ENCODE results near the gene MAMLD1.

Gene MAMLD1

GRCh38 chrX:150370589-150371312, 7.6 kb downstream of the MAMLD1 start:
- TF ChIP-seq TOX (CRISPR knock-in tag; IDR thresholded peaks at IDR 0.05; ENCODE audit: borderline replicate concordance) (no peak), ZFP3 (CRISPR knock-in tag; IDR thresholded peaks at IDR 0.05) (no peak), PPARA (CRISPR knock-in tag; IDR thresholded peaks at IDR 0.05; ENCODE audit: borderline replicate concordance) (no peak), ZNF8 (CRISPR knock-in tag; IDR thresholded peaks at IDR 0.05) (no peak), ISL1 (CRISPR knock-in tag; IDR thresholded peaks at IDR 0.05) (no peak), OSR1 (CRISPR knock-in tag; IDR thresholded peaks at IDR 0.05) (no peak), ZNF70 (CRISPR knock-in tag; IDR thresholded peaks at IDR 0.05) (no peak), BACH2 (CRISPR knock-in tag; IDR thresholded peaks at IDR 0.05; ENCODE audit: borderline replicate concordance) (no peak), ARNTL (CRISPR knock-in tag; IDR thresholded peaks at IDR 0.05; ENCODE audit: borderline replicate concordance, low read depth) (no peak), POU6F1 (CRISPR knock-in tag; IDR thresholded peaks at IDR 0.05; ENCODE audit: borderline replicate concordance, low read depth) (no peak), GLIS3 (CRISPR knock-in tag; IDR thresholded peaks at IDR 0.05) (no peak), ZFP30 (CRISPR knock-in tag; IDR thresholded peaks at IDR 0.05) (no peak), SNAI2 (CRISPR knock-in tag; IDR thresholded peaks at IDR 0.05) (no peak), ZC3H10 (CRISPR knock-in tag; IDR thresholded peaks at IDR 0.05) (no peak), ESRRG (CRISPR knock-in tag; IDR thresholded peaks at IDR 0.05) (no peak), ZNF565 (CRISPR knock-in tag; conservative IDR thresholded peaks at IDR 0.05; ENCODE audit: low read depth) (no peak)
- TF ChIP-seq, protein P1, sequence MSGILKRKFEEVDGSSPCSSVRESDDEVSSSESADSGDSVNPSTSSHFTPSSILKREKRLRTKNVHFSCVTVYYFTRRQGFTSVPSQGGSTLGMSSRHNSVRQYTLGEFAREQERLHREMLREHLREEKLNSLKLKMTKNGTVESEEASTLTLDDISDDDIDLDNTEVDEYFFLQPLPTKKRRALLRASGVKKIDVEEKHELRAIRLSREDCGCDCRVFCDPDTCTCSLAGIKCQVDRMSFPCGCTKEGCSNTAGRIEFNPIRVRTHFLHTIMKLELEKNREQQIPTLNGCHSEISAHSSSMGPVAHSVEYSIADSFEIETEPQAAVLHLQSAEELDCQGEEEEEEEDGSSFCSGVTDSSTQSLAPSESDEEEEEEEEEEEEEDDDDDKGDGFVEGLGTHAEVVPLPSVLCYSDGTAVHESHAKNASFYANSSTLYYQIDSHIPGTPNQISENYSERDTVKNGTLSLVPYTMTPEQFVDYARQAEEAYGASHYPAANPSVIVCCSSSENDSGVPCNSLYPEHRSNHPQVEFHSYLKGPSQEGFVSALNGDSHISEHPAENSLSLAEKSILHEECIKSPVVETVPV (CRISPR knock-in tag; IDR thresholded peaks at IDR 0.05) = no peak
- TF ChIP-seq, protein P2, sequence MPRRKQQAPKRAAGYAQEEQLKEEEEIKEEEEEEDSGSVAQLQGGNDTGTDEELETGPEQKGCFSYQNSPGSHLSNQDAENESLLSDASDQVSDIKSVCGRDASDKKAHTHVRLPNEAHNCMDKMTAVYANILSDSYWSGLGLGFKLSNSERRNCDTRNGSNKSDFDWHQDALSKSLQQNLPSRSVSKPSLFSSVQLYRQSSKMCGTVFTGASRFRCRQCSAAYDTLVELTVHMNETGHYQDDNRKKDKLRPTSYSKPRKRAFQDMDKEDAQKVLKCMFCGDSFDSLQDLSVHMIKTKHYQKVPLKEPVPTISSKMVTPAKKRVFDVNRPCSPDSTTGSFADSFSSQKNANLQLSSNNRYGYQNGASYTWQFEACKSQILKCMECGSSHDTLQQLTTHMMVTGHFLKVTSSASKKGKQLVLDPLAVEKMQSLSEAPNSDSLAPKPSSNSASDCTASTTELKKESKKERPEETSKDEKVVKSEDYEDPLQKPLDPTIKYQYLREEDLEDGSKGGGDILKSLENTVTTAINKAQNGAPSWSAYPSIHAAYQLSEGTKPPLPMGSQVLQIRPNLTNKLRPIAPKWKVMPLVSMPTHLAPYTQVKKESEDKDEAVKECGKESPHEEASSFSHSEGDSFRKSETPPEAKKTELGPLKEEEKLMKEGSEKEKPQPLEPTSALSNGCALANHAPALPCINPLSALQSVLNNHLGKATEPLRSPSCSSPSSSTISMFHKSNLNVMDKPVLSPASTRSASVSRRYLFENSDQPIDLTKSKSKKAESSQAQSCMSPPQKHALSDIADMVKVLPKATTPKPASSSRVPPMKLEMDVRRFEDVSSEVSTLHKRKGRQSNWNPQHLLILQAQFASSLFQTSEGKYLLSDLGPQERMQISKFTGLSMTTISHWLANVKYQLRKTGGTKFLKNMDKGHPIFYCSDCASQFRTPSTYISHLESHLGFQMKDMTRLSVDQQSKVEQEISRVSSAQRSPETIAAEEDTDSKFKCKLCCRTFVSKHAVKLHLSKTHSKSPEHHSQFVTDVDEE (CRISPR knock-in tag; IDR thresholded peaks at IDR 0.05) = no peak
- TF ChIP-seq, protein P3, sequence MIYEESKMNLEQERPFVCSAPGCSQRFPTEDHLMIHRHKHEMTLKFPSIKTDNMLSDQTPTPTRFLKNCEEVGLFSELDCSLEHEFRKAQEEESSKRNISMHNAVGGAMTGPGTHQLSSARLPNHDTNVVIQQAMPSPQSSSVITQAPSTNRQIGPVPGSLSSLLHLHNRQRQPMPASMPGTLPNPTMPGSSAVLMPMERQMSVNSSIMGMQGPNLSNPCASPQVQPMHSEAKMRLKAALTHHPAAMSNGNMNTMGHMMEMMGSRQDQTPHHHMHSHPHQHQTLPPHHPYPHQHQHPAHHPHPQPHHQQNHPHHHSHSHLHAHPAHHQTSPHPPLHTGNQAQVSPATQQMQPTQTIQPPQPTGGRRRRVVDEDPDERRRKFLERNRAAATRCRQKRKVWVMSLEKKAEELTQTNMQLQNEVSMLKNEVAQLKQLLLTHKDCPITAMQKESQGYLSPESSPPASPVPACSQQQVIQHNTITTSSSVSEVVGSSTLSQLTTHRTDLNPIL (CRISPR knock-in tag; IDR thresholded peaks at IDR 0.05; ENCODE audit: low read depth) = no peak
- peak; percentile 25; the same call in 1 of the 3 replicates for ATAC-seq

- TF ChIP-seq GLIS3 (CRISPR knock-in tag; IDR thresholded peaks at IDR 0.05) (no peak), ZNF70 (CRISPR knock-in tag; IDR thresholded peaks at IDR 0.05) (no peak), ZC3H10 (CRISPR knock-in tag; IDR thresholded peaks at IDR 0.05) (no peak)
- TF ChIP-seq, protein P2 (CRISPR knock-in tag; IDR thresholded peaks at IDR 0.05) = no peak
- TF ChIP-seq, protein P3 (CRISPR knock-in tag; IDR thresholded peaks at IDR 0.05; ENCODE audit: low read depth) = no peak
- no peak for ATAC-seq
Observed at GRCh38 chrX:150371877-150372276, 8.8 kb downstream of the MAMLD1 start.
